HCT116 (cell line): Measurements from ENCODE around the gene METTL1. TPM values are rescaled to one million over a fixed set of nuclear protein-coding genes. Genes with fewer than 3 reads are reported as not detected.

Source experiments
- ATAC-seq: fragments of 200-7000 bp; cut with Tn5 transposase; 2 replicates; pipeline ENCODE4 v1.9.1; 2020; ENCODE audit warnings: mild to moderate bottlenecking, moderate library complexity
- BruUV-seq: library from RNA; stranded (reverse); fragments of 400-500 nt; replicated peaks from 2 replicates; lab custom pipeline; 2021; lab: Mats Ljungman, UMichigan
- CTCF ChIA-PET: fragments of 300-600 bp; sonication (Branson Sonifier 250); formaldehyde crosslinking; loops from one replicate; lab custom pipeline; 2021; ENCODE audit warnings: antibody characterized with exemption; lab: Charles Lee
- POLR2A ChIA-PET: fragments of 300-600, 350-600 bp; sonication (Branson Sonifier 250); formaldehyde crosslinking; loops from one replicate; lab custom pipeline; 2021; ENCODE audit warnings: antibody characterized with exemption; lab: Charles Lee
- RAD21 ChIA-PET, 2 experiments: fragments of 300-600 bp; sonication (Branson Sonifier 250); formaldehyde crosslinking; loops; one replicate each; lab custom pipeline; 2023; ENCODE audit warnings: low total read pairs in 2 of 2; ENCODE audit not compliant: uncharacterized antibody in 2 of 2, unreplicated experiment in 2 of 2, low non-redundant PET in 1 of 2; lab: Charles Lee
- DNase-seq: peaks from one replicate; pipeline ENCODE4 v3.0.0-alpha.2; 2010; ENCODE audit warnings: low read depth, low spot score
- H2AFZ ChIP-seq: fragments of 200-600 bp; shearing (Covaris generic), sonication (generic); 2 replicates; pipeline ENCODE4 v1.6.1; 2017; ENCODE audit warnings: low read depth, mixed run types, mixed read lengths, antibody characterized with exemption, low read length; ENCODE audit not compliant: poor library complexity, severe bottlenecking
- H3K27ac ChIP-seq: 2 replicates; pipeline ENCODE4 v1.5.1; 2012; ENCODE audit warnings: low read depth, low read length
- H3K27me3 ChIP-seq: fragments of 200-600 bp; sonication (generic); 2 replicates; pipeline ENCODE4 v1.6.1; 2016; ENCODE audit warnings: mixed run types, low read length, mixed read lengths; ENCODE audit not compliant: insufficient read depth
- H3K36me3 ChIP-seq, 2 experiments: fragments of 200-500 bp in 1 of 2; fragments of 200-600 bp in 1 of 2; sonication (Bioruptor generic) in 1 of 2; sonication (generic) in 1 of 2; 2 replicates each; pipeline versions ENCODE4 v1.5.1 to v1.6.1; 2014 to 2016; ENCODE audit warnings: low read length in 2 of 2, inconsistent platforms in 1 of 2, mixed read lengths in 1 of 2, mixed run types in 1 of 2; ENCODE audit not compliant: insufficient read depth in 2 of 2, control insufficient read depth in 1 of 2
- H3K4me1 ChIP-seq, 2 experiments: fragments of 200-600 bp in 1 of 2; sonication (generic) in 1 of 2; 2 replicates each; pipeline versions ENCODE4 v1.5.1 to v1.6.1; 2012 to 2017; ENCODE audit warnings: low read length in 2 of 2, inconsistent platforms in 1 of 2, mild to moderate bottlenecking in 1 of 2, mixed read lengths in 1 of 2, mixed run types in 1 of 2, moderate library complexity in 1 of 2; ENCODE audit not compliant: insufficient read depth in 2 of 2, control insufficient read depth in 1 of 2
- H3K4me2 ChIP-seq: fragments of 200-600 bp; sonication (generic); 2 replicates; pipeline ENCODE4 v1.6.1; 2017; ENCODE audit warnings: mixed run types, low read length, mixed read lengths
- H3K4me3 ChIP-seq, 2 experiments: fragments of 200-600 bp in 1 of 2; sonication (generic) in 1 of 2; replicated peaks in 1 of 2; 2 replicates each; pipeline ENCODE4 v1.5.1; 2011 to 2016; ENCODE audit warnings: low read length in 2 of 2, control low read depth in 1 of 2, low read depth in 1 of 2, mild to moderate bottlenecking in 1 of 2, mixed read lengths in 1 of 2, mixed run types in 1 of 2
- H3K79me2 ChIP-seq: fragments of 200-600 bp; sonication (generic); 2 replicates; pipeline ENCODE4 v1.6.1; 2017; ENCODE audit warnings: mild to moderate bottlenecking, mixed run types, low read length, moderate library complexity, mixed read lengths; ENCODE audit not compliant: insufficient read depth
- H3K9ac ChIP-seq: fragments of 200-600 bp; sonication (generic); 2 replicates; pipeline ENCODE4 v1.6.1; 2016; ENCODE audit warnings: low read length, mixed read lengths
- H3K9me2 ChIP-seq: fragments of 200-600 bp; sonication (generic), shearing (Covaris generic); 2 replicates; pipeline ENCODE4 v1.6.1; 2017; ENCODE audit warnings: mixed run types, mild to moderate bottlenecking, moderate library complexity; ENCODE audit not compliant: insufficient read depth
- H3K9me3 ChIP-seq, 2 experiments: fragments of 200-500 bp in 1 of 2; fragments of 200-600 bp in 1 of 2; sonication (Bioruptor generic) in 1 of 2; sonication (generic) in 1 of 2; 2 replicates each; pipeline ENCODE4 v1.6.1; 2014 to 2017; ENCODE audit warnings: low read length in 2 of 2, mixed read lengths in 2 of 2, inconsistent platforms in 1 of 2, low read depth in 1 of 2, mild to moderate bottlenecking in 1 of 2, mixed run types in 1 of 2, moderate library complexity in 1 of 2; ENCODE audit not compliant: control insufficient read depth in 1 of 2, insufficient read depth in 1 of 2
- H4K20me1 ChIP-seq: fragments of 200-600 bp; sonication (generic), shearing (Covaris generic); 2 replicates; pipeline ENCODE4 v1.6.1; 2017; ENCODE audit warnings: mixed run types, mild to moderate bottlenecking, moderate library complexity; ENCODE audit not compliant: insufficient read depth
- CBX3 ChIP-seq: IDR thresholded peaks from 2 replicates; pipeline ENCODE4 v1.6.1; 2012; ENCODE audit warnings: low read depth
- CEBPB ChIP-seq: IDR thresholded peaks from 2 replicates; pipeline ENCODE4 v1.6.1; 2012; ENCODE audit warnings: low read depth
- CTCF ChIP-seq, 3 experiments: fragments of 200-600 bp in 1 of 3; sonication (generic) in 1 of 3; IDR thresholded peaks in 2 of 3; conservative IDR thresholded peaks in 1 of 3; 2 replicates each; pipeline ENCODE4 v1.5.1; 2012 to 2017; ENCODE audit warnings: low read depth in 2 of 3, low read length in 2 of 3, antibody characterized with exemption in 1 of 3, borderline replicate concordance in 1 of 3, control low read depth in 1 of 3, mild to moderate bottlenecking in 1 of 3, mixed read lengths in 1 of 3, mixed run types in 1 of 3, moderate library complexity in 1 of 3; ENCODE audit not compliant: insufficient read depth in 1 of 3
- EGR1 ChIP-seq: IDR thresholded peaks from 2 replicates; pipeline ENCODE4 v1.6.1; 2012; ENCODE audit warnings: low read depth
- ELF1 ChIP-seq: IDR thresholded peaks from 2 replicates; pipeline ENCODE4 v1.6.1; 2012; ENCODE audit warnings: low read depth, borderline replicate concordance
- EZH2 ChIP-seq: fragments of 200-600 bp; sonication (generic); IDR thresholded peaks from 2 replicates; pipeline ENCODE4 v1.6.1; 2017; ENCODE audit warnings: antibody characterized with exemption, mixed run types
- FOSL1 ChIP-seq: IDR thresholded peaks from 2 replicates; pipeline ENCODE4 v1.6.1; 2012; ENCODE audit warnings: low read depth
- MAX ChIP-seq: IDR thresholded peaks from 2 replicates; pipeline ENCODE4 v1.6.1; 2012
- POLR2A ChIP-seq: IDR thresholded peaks from 2 replicates; pipeline ENCODE4 v1.7.0; 2011; ENCODE audit warnings: borderline replicate concordance; ENCODE audit not compliant: insufficient read depth, insufficient read length; ENCODE audit errors: extremely low read depth
- POLR2AphosphoS5 ChIP-seq: IDR thresholded peaks from 2 replicates; pipeline ENCODE4 v1.6.1; 2011; ENCODE audit warnings: mild to moderate bottlenecking, low read depth, low read length, moderate library complexity
- RAD21 ChIP-seq: IDR thresholded peaks from 2 replicates; pipeline ENCODE4 v1.6.1; 2012; ENCODE audit warnings: low read depth, mild to moderate bottlenecking
- SRF ChIP-seq: IDR thresholded peaks from 2 replicates; pipeline ENCODE4 v1.6.1; 2012; ENCODE audit warnings: low read depth
- TCF7L2 ChIP-seq: IDR thresholded peaks from 2 replicates; pipeline ENCODE4 v1.7.0; 2011; ENCODE audit warnings: borderline replicate concordance, inconsistent platforms; ENCODE audit not compliant: insufficient read depth, insufficient read length; ENCODE audit errors: extremely low read depth
- ZBTB33 ChIP-seq: IDR thresholded peaks from 2 replicates; pipeline ENCODE4 v1.6.1; 2011; ENCODE audit warnings: mild to moderate bottlenecking, low read length, moderate library complexity; ENCODE audit not compliant: insufficient replicate concordance; ENCODE audit errors: extremely low read depth
- ZFX ChIP-seq: fragments of 450-650 bp; IDR thresholded peaks from 2 replicates; pipeline ENCODE4 v1.6.1; 2017
- intact Hi-C: fragments of 100-400 bp; cut with micrococcal nuclease; formaldehyde crosslinking; loops from 2 replicates; pipeline ENCODE4 v1.10.0; 2022
- total RNA-seq: library from RNA; stranded (reverse); gene quantifications from one replicate; pipeline ENCODE4 v1.2.1, GENCODE V29; 2021; ENCODE audit not compliant: unreplicated experiment

Gene METTL1
- total RNA-seq, 1 experiment from 2014 or later = 56.6 TPM

GRCh38 chr12:57777911-57778310, 6.0 kb upstream of the METTL1 start:
- Histone ChIP-seq H3K27ac (no peak overlapping the region), H2AFZ (no peak overlapping the region), H3K36me3 (no peaks in the 10 kb centered on the region; a peak in 1 of 4 replicates), H3K4me1 (peaks cover 5 to 13% of the 10 kb centered on the region in 2 experiments; a peak in 3 of 4 replicates), H3K9me2 (no peaks in the 10 kb centered on the region), H3K9ac (no peak overlapping the region), H3K4me3 (no peak overlapping the region), H3K79me2 (peaks cover 10% of the 10 kb centered on the region), H4K20me1 (no peaks in the 10 kb centered on the region), H3K9me3 (no peaks in the 10 kb centered on the region), H3K27me3 (no peaks in the 10 kb centered on the region), H3K4me2 (no peak overlapping the region)
- no peak for TF ChIP-seq TCF7L2
- DNase-seq = no peak
- intact Hi-C loops = no loop called here
- ChIA-PET RAD21 (no interaction called here), CTCF (no interaction called here), POLR2A (no interaction called here)
- ATAC-seq = no peak
- BruUV-seq = no TSS peak

GRCh38 chr12:57777367-57777766, 5.5 kb upstream of the METTL1 start:
- ChIA-PET CTCF (no interaction called here), RAD21 (no interaction called here)

More at GRCh38 chr12:57777367-57777766, 5.5 kb upstream of the METTL1 start:
- ATAC-seq = no peak
- Histone ChIP-seq H3K4me1 (peaks cover 5 to 13% of the 10 kb centered on the region in 2 experiments; a peak in 3 of 4 replicates), H3K9me3 (no peaks in the 10 kb centered on the region), H3K4me2 (no peak overlapping the region), H4K20me1 (no peaks in the 10 kb centered on the region), H3K4me3 (no peak overlapping the region), H3K36me3 (no peaks in the 10 kb centered on the region; a peak in 1 of 4 replicates), H3K27me3 (no peaks in the 10 kb centered on the region), H3K9ac (no peak overlapping the region), H3K27ac (no peak overlapping the region), H3K79me2 (peaks cover 10% of the 10 kb centered on the region; the same call in 1 of the 2 replicates), H2AFZ (no peak overlapping the region), H3K9me2 (no peaks in the 10 kb centered on the region)
- BruUV-seq = no TSS peak
- intact Hi-C loops = no loop called here
- no peak for TF ChIP-seq EZH2
- TF ChIP-seq FOSL1 = no peak
- no peak for TF ChIP-seq CBX3
- TF ChIP-seq ELF1 = no peak
- TF ChIP-seq CTCF (IDR thresholded peaks at IDR 0.05 in 2 of 3, conservative IDR thresholded peaks at IDR 0.05 in 1 of 3; ENCODE audit: borderline replicate concordance in 1 of 3, insufficient read depth in 1 of 3, low read depth in 2 of 3, low read length in 2 of 3) = no peak
- TF ChIP-seq ZBTB33 = no peak
- TF ChIP-seq POLR2AphosphoS5 = no peak
- no peak for TF ChIP-seq RAD21
- no peak for TF ChIP-seq MAX
- no peak for TF ChIP-seq EGR1
- TF ChIP-seq SRF = no peak
- TF ChIP-seq POLR2A = no peak
- no peak for TF ChIP-seq TCF7L2
- no peak for TF ChIP-seq CEBPB
- TF ChIP-seq ZFX = no peak
- no peak for DNase-seq
- POLR2A ChIA-PET = no interaction called here
